Coronary artery (tissue), 2 donors: ENCODE results near the gene CAD.

Source experiments
- DNase-seq: peaks from one replicate; pipeline ENCODE4 v3.0.0-alpha.2; 2017; ENCODE audit warnings: low spot score
- H3K27ac ChIP-seq, 2 donors: fragments of 200-600 bp; sonication (generic); one replicate each; pipeline ENCODE4 v1.5.1; 2016 to 2019
- H3K4me3 ChIP-seq: fragments of 200-600 bp; sonication (generic); 2 replicates; pipeline ENCODE4 v1.5.1; 2016; ENCODE audit warnings: mild to moderate bottlenecking, moderate library complexity
- TF ChIP-seq, protein P1 (sequence below): fragments of 200-600 bp; sonication (generic); IDR thresholded peaks from one replicate; pipeline ENCODE4 v1.5.1; 2019; ENCODE audit warnings: antibody characterized with exemption

The CAD gene

DNA sequence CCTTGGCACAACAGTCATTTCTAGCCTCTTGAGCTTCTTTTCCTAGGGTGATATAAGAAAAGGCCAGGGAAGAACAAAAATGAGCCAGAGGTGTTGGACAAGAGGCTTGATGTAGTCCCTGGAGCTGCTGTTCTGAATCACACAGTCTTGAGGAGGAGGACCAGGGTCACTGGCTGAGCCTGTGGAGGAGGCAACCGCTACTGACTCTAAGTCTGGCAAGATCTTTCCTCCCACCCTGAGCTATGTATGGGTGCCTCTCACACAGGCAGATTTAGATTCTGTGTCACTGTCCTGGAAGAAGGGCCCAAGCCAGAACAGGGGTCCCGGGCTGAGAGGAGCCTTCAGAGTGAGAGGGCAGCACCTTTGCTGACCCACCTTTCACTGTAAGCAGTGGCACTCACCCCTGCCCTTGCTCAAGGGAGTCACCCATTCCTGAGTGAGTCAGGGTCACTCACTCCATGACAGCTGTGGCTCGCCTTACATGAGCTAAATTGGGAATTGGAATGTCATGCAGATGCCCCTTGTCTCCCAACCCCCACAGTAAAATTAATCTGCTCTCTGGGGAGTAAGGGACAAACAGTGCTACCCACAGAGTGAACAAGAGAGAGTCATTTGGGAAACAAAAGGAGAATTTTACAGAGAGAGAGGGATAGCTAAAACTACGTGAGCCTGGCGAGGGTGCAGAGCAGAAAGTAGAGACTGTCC, 64.8 kb downstream of the CAD start, which contains the start of gene TRIM54:
TSS of gene TRIM54 (plus strand) at position 575 of the 705 bp plus-strand sequence. CDS start 303 bp downstream, outside the sequence.
- DNase-seq: no peak

DNA sequence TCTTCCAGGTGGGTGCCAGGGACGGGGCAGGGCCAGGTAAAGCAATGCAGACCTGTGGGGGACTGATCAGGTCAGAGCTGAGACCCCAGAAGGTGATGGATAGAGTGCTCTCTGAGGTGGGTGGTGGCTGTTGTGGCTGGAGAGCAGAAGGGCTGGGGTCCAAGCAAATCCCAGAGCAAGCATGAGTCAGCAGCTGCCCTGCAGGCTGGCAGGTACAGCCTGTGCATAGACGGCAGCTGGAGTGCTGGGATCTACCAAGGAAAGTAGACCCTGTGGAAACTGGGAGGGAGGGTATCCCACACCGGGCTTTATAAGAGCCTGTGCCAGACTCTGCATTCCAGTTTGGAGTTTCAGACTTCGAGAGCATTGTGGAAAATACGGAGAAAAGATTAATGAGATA, 65.7 kb downstream of the CAD start:
- Histone ChIP-seq H3K27ac (no peak overlapping the region), H3K4me3 (no peak overlapping the region)
- DNase-seq: no peak
- TF ChIP-seq, protein P1, sequence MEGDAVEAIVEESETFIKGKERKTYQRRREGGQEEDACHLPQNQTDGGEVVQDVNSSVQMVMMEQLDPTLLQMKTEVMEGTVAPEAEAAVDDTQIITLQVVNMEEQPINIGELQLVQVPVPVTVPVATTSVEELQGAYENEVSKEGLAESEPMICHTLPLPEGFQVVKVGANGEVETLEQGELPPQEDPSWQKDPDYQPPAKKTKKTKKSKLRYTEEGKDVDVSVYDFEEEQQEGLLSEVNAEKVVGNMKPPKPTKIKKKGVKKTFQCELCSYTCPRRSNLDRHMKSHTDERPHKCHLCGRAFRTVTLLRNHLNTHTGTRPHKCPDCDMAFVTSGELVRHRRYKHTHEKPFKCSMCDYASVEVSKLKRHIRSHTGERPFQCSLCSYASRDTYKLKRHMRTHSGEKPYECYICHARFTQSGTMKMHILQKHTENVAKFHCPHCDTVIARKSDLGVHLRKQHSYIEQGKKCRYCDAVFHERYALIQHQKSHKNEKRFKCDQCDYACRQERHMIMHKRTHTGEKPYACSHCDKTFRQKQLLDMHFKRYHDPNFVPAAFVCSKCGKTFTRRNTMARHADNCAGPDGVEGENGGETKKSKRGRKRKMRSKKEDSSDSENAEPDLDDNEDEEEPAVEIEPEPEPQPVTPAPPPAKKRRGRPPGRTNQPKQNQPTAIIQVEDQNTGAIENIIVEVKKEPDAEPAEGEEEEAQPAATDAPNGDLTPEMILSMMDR: no peak

More for the DNA sequence above, 64.8 kb downstream of the CAD start, which contains the start of gene TRIM54:
- H3K27ac ChIP-seq: peak within 1 kb of the TSS in 1 of 2 donors; percentile 6
- TF ChIP-seq, protein P1: no peak
- H3K4me3 ChIP-seq: no peak within 1 kb of the TSS

DNA sequence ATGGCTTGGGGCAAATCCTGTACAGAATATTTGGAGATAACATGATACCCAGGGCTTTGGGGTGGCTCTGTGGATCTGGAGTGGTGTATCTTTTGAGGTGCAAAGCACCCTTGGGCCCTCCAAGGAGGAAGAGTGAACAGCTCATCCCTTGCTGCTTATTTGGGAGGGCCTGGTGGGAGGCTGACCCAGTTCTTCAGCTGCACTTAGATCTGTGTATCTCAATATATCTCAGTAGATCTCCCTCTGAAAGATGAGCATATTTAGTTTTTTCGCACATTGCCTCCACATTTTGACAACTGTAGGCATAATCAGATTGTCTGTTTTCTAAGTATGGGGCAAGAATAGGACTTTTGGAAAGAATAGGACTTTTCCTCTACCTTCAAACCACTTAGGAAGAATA, 67.8 kb downstream of the CAD start:
- Histone ChIP-seq H3K27ac (no peak overlapping the region), H3K4me3 (no peak overlapping the region)
- DNase-seq: no peak
- TF ChIP-seq, protein P1: no peak

DNA sequence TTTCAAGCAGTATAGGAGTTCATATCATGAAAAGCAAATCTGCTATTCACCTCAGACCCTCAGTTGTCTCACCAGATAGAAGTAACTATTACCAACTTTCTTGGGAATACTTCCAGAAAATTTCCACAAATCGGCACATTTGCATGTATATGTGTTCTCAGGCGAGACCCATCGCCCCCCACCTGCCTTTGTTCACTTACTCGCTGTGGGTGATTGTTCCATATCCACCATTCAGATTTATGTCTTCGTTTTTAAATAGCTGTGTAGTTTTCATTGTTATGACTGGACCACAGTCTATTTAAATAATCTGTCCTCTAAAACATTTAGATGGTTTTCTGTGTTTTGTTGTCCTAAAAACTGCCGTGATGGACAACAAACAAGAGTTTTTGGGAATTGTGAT, 68.3 kb downstream of the CAD start:
- DNase-seq: no peak
- Histone ChIP-seq H3K4me3 (no peak overlapping the region), H3K27ac (no peak overlapping the region)
- TF ChIP-seq, protein P1: no peak

DNA sequence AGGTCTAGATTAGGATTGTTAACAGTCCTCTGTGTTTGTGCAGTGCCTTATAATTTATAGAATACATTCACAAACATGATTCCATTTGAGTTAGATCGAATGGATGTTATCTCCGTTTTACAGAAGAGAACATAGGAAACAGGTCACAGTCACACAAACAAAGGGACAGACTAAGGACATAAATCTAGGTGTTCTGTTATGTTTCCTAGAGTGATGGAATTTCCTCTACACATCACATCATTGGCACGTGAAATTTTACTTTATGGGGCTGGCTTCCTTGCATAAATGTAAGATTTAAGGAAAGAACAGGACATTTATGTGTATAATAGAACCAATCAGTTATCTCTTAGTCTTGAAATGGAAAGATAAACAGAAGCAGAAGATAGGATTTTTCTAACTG, 71.4 kb downstream of the CAD start:
- no peak for DNase-seq
- no peak overlapping the region for H3K4me3 ChIP-seq

DNA sequence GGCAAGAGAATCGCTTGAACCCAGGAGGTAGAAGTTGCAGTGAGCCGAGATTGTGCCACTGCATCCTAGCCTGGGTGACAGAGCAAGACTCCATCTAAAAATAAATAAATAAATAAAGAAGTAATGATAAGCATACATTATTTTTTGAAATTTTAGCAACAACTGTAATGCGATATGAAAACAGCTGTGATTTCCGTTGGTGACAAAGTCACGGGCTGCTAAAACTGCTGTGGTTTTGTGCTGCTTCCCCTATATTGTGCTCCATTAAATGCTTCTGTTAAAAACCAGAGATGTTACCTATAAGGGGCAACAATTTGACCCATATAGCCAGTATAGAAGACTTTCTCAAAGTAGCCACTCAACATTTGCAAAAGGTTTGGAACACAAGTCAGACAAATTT, 73.4 kb downstream of the CAD start:
- TF ChIP-seq, protein P1: no peak
- no peak for DNase-seq
- H3K4me3 ChIP-seq: no peak overlapping the region
- H3K27ac ChIP-seq: no peak overlapping the region

More for the DNA sequence above, 71.4 kb downstream of the CAD start:
- no peak overlapping the region for H3K27ac ChIP-seq
- TF ChIP-seq, protein P1: no peak

DNA sequence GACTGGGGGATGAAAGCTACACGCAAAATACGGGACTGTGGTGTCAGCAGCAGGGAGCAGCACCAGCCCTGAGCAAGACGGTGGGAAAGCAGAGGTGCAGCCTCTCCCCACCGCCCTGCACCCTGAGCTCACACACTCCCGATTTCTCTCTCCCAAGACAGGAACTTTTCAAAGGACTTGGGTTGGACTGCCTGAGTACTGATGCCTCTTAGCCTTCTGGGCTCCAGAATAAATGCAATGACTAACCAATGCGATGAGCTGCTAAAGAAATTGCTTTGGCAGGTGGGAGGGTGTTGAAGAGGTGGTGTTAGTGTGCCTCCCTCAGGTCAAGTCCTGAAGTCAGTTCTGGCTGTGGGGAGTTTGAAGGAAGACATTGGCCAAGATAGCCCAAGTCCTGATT, 74.7 kb downstream of the CAD start:
- TF ChIP-seq, protein P1: no peak
- Histone ChIP-seq H3K27ac (no peak overlapping the region), H3K4me3 (no peak overlapping the region)
- no peak for DNase-seq
